Neural cell (in vitro differentiated cells): Measurements from ENCODE around the gene E2F1. TPM values are rescaled to one million over a fixed set of nuclear protein-coding genes. Genes with fewer than 3 reads are reported as not detected.
A peak's percentile ranks its signal among the peaks of the same experiment; 100 is the strongest.

ENCODE experiments used
- H2AFZ ChIP-seq: fragments of 200-600, 300-800 bp; sonication (generic), shearing (Covaris generic); 2 replicates; pipeline ENCODE4 v1.6.0; 2014; ENCODE audit warnings: low read depth, mild to moderate bottlenecking, antibody characterized with exemption, low read length, moderate library complexity
- H3F3A ChIP-seq: fragments of 200-600 bp; shearing (Covaris generic); 2 replicates; pipeline ENCODE4 v1.6.1; 2016; ENCODE audit warnings: mild to moderate bottlenecking, moderate library complexity, mixed read lengths, antibody characterized with exemption, low read length; ENCODE audit not compliant: insufficient read depth, poor library complexity, severe bottlenecking
- H3K27ac ChIP-seq: fragments of 200-600, 300-800 bp; sonication (generic), shearing (Covaris generic); 2 replicates; pipeline ENCODE4 v1.5.1; 2014; ENCODE audit warnings: mild to moderate bottlenecking, low read length, moderate library complexity
- H3K27me3 ChIP-seq: fragments of 300-800, 200-600 bp; sonication (generic), shearing (Covaris generic); 2 replicates; pipeline ENCODE4 v1.6.0; 2014; ENCODE audit warnings: mild to moderate bottlenecking, low read depth, low read length, moderate library complexity; ENCODE audit not compliant: insufficient read depth
- H3K36me3 ChIP-seq: fragments of 300-800, 200-600 bp; sonication (generic), shearing (Covaris generic); 2 replicates; pipeline ENCODE4 v1.5.1; 2014; ENCODE audit warnings: mild to moderate bottlenecking, antibody characterized with exemption, low read length, moderate library complexity; ENCODE audit not compliant: insufficient read depth
- H3K4me2 ChIP-seq: fragments of 300-800, 200-600 bp; sonication (generic), shearing (Covaris generic); 2 replicates; pipeline ENCODE4 v1.6.0; 2014; ENCODE audit warnings: mild to moderate bottlenecking, low read length
- H3K4me3 ChIP-seq: fragments of 300-800, 200-600 bp; sonication (generic), shearing (Covaris generic); 2 replicates; pipeline ENCODE4 v1.5.1; 2014; ENCODE audit warnings: mild to moderate bottlenecking, low read length, moderate library complexity
- H3K79me2 ChIP-seq: fragments of 200-600 bp; shearing (Covaris generic); replicated peaks from 2 replicates; pipeline ENCODE4 v1.6.0; 2014; ENCODE audit warnings: mild to moderate bottlenecking, low read length, moderate library complexity; ENCODE audit not compliant: insufficient read depth
- H3K9ac ChIP-seq: fragments of 300-800, 200-600 bp; sonication (generic), shearing (Covaris generic); 2 replicates; pipeline ENCODE4 v1.6.1; 2016; ENCODE audit warnings: mild to moderate bottlenecking, low read length, mixed read lengths
- H3K9me2 ChIP-seq: fragments of 200-600 bp; shearing (Covaris generic); 2 replicates; pipeline ENCODE4 v1.6.1; 2016; ENCODE audit warnings: mild to moderate bottlenecking, low read length, mixed read lengths; ENCODE audit not compliant: insufficient read depth
- H3K9me3 ChIP-seq: fragments of 200-600, 300-800 bp; sonication (generic), shearing (Covaris generic); 2 replicates; pipeline ENCODE4 v1.6.1; 2016; ENCODE audit warnings: mild to moderate bottlenecking, mixed run types, low read length, moderate library complexity, mixed read lengths
- H4K20me1 ChIP-seq: fragments of 200-600 bp; shearing (Covaris generic); 2 replicates; pipeline ENCODE4 v1.6.1; 2016; ENCODE audit warnings: mild to moderate bottlenecking, mixed run types; ENCODE audit not compliant: insufficient read depth
- EZH2 ChIP-seq: fragments of 200-600, 300-800 bp; shearing (Covaris generic), sonication (generic); IDR thresholded peaks from 2 replicates; pipeline ENCODE4 v1.6.1; 2014; ENCODE audit warnings: antibody characterized with exemption, low read length, borderline replicate concordance, mild to moderate bottlenecking; ENCODE audit not compliant: insufficient read depth, poor library complexity, severe bottlenecking
- MXI1 ChIP-seq: fragments of 450-650 bp; conservative IDR thresholded peaks from 2 replicates; pipeline ENCODE4 v1.6.1; 2014; ENCODE audit warnings: antibody characterized with exemption, mild to moderate bottlenecking; ENCODE audit not compliant: poor library complexity, severe bottlenecking
- POLR2AphosphoS5 ChIP-seq: IDR thresholded peaks from 2 replicates; pipeline ENCODE4 v1.6.1; 2012
- RAD21 ChIP-seq: fragments of 450-650 bp; conservative IDR thresholded peaks from 2 replicates; pipeline ENCODE4 v1.6.1; 2014; ENCODE audit warnings: antibody characterized with exemption, mild to moderate bottlenecking, moderate library complexity
- SMC3 ChIP-seq: fragments of 450-650 bp; conservative IDR thresholded peaks from 2 replicates; pipeline ENCODE4 v1.6.1; 2014; ENCODE audit warnings: antibody characterized with exemption, mild to moderate bottlenecking, moderate library complexity; ENCODE audit not compliant: poor library complexity
- TAF1 ChIP-seq: IDR thresholded peaks from 2 replicates; pipeline ENCODE4 v1.6.1; 2012; ENCODE audit warnings: low read depth
- polyA plus RNA-seq: library from polyadenylated mRNA; depleted of rRNA; stranded (reverse); fragments of >200 nt; gene quantifications from 2 replicates; pipeline ENCODE4 v1.2.3, GENCODE V29; 2014
- TF ChIP-seq, protein P1 (sequence below): fragments of 450-650 bp; IDR thresholded peaks from 2 replicates; pipeline ENCODE4 v1.5.1; 2014; ENCODE audit warnings: antibody characterized with exemption, mild to moderate bottlenecking, moderate library complexity; ENCODE audit not compliant: poor library complexity, severe bottlenecking

The E2F1 gene
- polyA plus RNA-seq, 1 donor from 2014 or later, result 2.3 TPM

DNA sequence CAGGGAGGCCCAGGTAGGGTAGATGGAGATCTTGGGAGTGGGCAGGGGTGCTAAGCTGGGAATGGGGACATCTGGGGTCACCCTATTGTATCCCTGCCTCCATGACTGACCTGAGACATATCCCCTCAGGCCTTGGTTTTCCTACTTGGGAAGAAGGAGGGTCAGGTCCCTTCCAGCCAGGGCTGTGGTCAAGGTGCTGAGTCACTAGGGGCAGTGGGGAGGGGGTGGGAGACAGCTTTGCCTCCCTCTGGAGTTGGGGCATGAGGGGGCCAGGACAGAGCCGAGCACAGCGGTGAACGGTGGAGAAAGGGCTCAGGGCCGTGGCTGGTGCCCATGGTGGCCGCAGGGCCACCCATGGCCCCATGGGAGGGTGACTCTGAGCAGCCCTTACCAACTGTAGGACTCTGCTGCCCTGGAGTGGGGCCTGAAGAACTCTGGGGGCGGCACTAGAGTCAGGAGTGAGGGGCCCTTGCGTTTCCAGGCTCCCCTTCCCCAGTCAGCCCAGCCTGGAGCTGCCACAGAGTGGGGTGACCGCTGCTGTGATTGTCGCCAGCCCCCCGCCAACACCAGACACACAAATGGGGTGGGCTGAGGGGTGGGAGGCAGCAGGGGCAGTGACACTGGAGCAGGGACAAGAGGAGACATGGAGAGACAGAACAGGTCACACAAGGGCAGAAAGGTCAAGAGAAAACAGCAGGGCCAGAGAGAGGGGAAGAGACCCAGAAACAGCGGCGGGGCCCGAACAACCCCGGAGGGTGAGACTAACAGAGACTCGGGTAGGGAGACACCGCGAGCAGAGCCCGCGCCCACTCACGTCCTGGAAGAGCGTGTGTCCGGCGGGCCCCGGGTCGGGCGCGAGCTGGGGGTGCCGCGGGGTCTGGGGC, 12.5 kb downstream of the E2F1 start:
- H2AFZ ChIP-seq, result no peak overlapping the region
- no peaks in the 10 kb centered on the region for H3K36me3 ChIP-seq
- H3K27ac ChIP-seq, result no peak overlapping the region
- peak overlapping the region; percentile 66 for H3K4me3 ChIP-seq
- no peak for TF ChIP-seq POLR2AphosphoS5
- H3K27me3 ChIP-seq, result no peaks in the 10 kb centered on the region
- H3K4me2 ChIP-seq, result no peak overlapping the region
- no peaks in the 10 kb centered on the region for H4K20me1 ChIP-seq
- H3K9ac ChIP-seq, result peak overlapping the region; percentile 61
- H3K9me2 ChIP-seq, result no peaks in the 10 kb centered on the region
- no peaks in the 10 kb centered on the region for H3K79me2 ChIP-seq
- H3K9me3 ChIP-seq, result no peaks in the 10 kb centered on the region
- H3F3A ChIP-seq, result peaks cover 4% of the 10 kb centered on the region

DNA sequence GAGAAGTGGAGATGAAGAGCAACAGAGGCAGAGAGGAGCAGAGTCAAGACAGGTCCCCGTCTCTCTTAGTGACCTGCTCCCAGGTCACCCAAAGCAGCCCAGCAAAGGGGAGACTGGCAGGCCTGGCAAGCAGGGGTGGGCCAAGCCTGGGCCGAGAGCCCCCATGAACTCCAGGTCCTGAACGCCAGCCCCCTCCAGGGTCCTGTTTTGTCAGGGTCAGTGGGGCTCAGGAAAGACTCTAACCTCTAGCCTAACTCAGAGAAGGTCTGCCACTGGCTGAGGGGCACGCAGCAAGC, 13.1 kb downstream of the E2F1 start:
- H3K27ac ChIP-seq, result no peak overlapping the region

DNA sequence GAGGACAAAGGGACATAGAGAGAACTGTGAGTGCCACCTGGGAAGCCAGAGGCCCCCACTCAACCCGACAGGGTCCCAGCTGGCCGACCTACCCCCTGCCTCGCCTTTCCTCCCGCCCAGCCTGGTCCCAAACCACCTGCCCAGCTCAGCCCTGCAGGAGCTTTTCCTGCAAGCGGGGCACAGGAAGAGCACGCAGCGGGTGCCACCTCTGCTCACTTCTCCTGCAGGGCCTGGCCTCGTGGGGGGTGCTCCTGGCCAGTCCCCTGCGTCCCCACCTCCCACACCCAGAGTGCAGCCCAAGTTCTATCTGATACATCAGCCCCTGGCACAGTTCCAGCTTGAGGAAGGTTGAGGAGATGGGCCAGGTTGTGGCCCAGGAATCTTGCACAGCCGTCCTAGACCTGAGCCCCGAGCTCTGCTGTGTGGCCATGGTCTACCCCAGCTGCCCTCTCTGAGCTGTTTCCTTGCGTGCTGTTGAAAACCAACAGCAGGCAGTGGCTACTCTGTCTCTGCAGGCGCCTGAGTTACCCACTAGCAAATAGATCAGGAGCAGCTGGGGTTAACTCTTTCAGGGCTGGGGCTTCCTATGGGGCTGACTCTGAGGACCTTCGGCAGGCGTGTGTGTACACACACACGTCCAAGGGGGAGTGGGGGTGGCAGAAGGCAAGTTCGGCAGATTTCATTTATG, 13.6 kb downstream of the E2F1 start:
- H3K79me2 ChIP-seq, result no peaks in the 10 kb centered on the region
- H3K9me2 ChIP-seq, result no peaks in the 10 kb centered on the region
- peaks cover 4% of the 10 kb centered on the region for H3F3A ChIP-seq
- H2AFZ ChIP-seq, result no peak overlapping the region
- no peak overlapping the region for H3K27ac ChIP-seq
- TF ChIP-seq SMC3 (no peak), RAD21 (no peak), TAF1 (no peak), POLR2AphosphoS5 (no peak)
- no peak overlapping the region for H3K4me3 ChIP-seq
- no peaks in the 10 kb centered on the region for H4K20me1 ChIP-seq
- H3K27me3 ChIP-seq, result no peaks in the 10 kb centered on the region
- H3K9me3 ChIP-seq, result no peaks in the 10 kb centered on the region
- no peak overlapping the region for H3K4me2 ChIP-seq
- no peak overlapping the region for H3K9ac ChIP-seq
- H3K36me3 ChIP-seq, result no peaks in the 10 kb centered on the region

More for the DNA sequence above, 13.1 kb downstream of the E2F1 start:
- Histone ChIP-seq H3K4me3 (peak overlapping the region; percentile 66), H3K9me2 (no peaks in the 10 kb centered on the region), H3K9ac (no peak overlapping the region), H3K79me2 (no peaks in the 10 kb centered on the region), H2AFZ (no peak overlapping the region), H3F3A (peaks cover 4% of the 10 kb centered on the region), H3K27me3 (no peaks in the 10 kb centered on the region), H4K20me1 (no peaks in the 10 kb centered on the region), H3K4me2 (no peak overlapping the region), H3K9me3 (no peaks in the 10 kb centered on the region), H3K36me3 (no peaks in the 10 kb centered on the region)
- TF ChIP-seq, protein P1, sequence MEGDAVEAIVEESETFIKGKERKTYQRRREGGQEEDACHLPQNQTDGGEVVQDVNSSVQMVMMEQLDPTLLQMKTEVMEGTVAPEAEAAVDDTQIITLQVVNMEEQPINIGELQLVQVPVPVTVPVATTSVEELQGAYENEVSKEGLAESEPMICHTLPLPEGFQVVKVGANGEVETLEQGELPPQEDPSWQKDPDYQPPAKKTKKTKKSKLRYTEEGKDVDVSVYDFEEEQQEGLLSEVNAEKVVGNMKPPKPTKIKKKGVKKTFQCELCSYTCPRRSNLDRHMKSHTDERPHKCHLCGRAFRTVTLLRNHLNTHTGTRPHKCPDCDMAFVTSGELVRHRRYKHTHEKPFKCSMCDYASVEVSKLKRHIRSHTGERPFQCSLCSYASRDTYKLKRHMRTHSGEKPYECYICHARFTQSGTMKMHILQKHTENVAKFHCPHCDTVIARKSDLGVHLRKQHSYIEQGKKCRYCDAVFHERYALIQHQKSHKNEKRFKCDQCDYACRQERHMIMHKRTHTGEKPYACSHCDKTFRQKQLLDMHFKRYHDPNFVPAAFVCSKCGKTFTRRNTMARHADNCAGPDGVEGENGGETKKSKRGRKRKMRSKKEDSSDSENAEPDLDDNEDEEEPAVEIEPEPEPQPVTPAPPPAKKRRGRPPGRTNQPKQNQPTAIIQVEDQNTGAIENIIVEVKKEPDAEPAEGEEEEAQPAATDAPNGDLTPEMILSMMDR, result no peak
- TF ChIP-seq RAD21 (no peak), MXI1 (no peak), EZH2 (no peak)
